PC-3 (cell line): ENCODE results near the gene PI4KB.

Experiments used
- CTCF ChIP-seq: fragments of 300-600 bp; sonication (generic); conservative IDR thresholded peaks from 2 replicates; pipeline ENCODE4 v1.5.1; 2017; ENCODE audit warnings: antibody characterized with exemption, low read depth, mild to moderate bottlenecking, low read length
- EZH2 ChIP-seq: fragments of 300-600 bp; sonication (generic); IDR thresholded peaks from one replicate; pipeline ENCODE4 v1.6.1; 2017; ENCODE audit warnings: antibody characterized with exemption, mild to moderate bottlenecking, low read length; ENCODE audit not compliant: unreplicated experiment
- EZH2phosphoT487 ChIP-seq: fragments of 300-600 bp; sonication (generic); IDR thresholded peaks from 2 replicates; pipeline ENCODE4 v1.6.1; 2018; ENCODE audit warnings: mild to moderate bottlenecking, antibody characterized with exemption, low read length, borderline replicate concordance

GRCh38 chr1:151346769-151347522 is 19.7 kb upstream of the PI4KB start, which contains the start of gene RFX5:
- TF ChIP-seq EZH2 (no peak), CTCF (no peak), EZH2phosphoT487 (no peak)
